Hematopoietic multipotent progenitor cell treated with erythropoietin and hydrocortisone succinate and interleukin-3 and kit ligand, for 15 days (in vitro differentiated cells): ENCODE data around the gene BTBD9.
"Not testable (repeated sequence)": the region's sequence is repeated elsewhere in the genome, so short reads cannot be mapped to it uniquely, and the experiment has no call there.

Source experiments
- DNase-seq: peaks from one replicate; pipeline ENCODE4 v3.0.0-alpha.2; 2015; ENCODE audit warnings: low spot score

Gene BTBD9

GRCh38 chr6:38387461-38387860 lies 252.3 kb downstream of the BTBD9 start:
- no peak for DNase-seq

DNA sequence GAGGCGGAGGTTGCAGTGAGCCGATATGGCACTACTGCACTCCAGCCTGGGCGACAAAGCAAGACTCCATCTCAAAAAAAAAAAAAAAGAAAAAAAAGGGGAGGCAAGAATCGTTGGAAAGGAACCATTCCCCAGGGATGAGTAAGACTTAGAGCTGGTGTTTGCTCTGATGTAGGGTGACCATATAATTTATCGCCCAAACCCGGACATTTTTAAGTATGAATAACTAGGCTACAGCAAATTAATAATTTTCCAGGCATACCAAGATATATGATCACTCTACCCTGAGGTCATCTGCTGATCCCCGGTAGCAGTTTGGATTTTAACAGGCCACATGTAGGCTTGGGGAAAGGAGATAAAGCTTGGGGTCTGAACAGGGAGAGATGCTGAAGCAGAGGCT lies 260.9 kb downstream of the BTBD9 start:
- DNase-seq, result no peak

DNA sequence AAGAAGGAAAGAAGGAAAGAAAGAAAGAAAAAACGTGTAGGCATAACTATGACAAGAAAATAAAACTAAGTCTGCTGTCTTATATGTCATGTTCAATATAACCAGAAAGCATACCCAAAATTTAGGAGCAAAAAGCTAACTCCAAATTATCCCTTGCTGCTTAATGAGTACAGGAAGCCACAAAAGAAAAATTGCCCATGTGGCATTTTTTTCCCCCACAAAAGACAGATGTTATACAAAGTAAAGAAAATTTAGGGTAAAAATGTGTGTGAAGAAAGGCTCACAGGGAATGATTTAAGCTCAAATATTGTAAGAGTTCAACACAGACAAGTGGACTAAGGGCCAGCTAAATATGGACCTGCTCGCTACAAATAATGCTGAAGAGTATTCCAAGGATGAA lies 263.8 kb downstream of the BTBD9 start:
- no peak for DNase-seq

- DNase-seq, result no peak
Measured at GRCh38 chr6:38375341-38375740, 264.4 kb downstream of the BTBD9 start.

GRCh38 chr6:38371881-38372280 lies 267.8 kb downstream of the BTBD9 start:
- DNase-seq, result no peak

DNA sequence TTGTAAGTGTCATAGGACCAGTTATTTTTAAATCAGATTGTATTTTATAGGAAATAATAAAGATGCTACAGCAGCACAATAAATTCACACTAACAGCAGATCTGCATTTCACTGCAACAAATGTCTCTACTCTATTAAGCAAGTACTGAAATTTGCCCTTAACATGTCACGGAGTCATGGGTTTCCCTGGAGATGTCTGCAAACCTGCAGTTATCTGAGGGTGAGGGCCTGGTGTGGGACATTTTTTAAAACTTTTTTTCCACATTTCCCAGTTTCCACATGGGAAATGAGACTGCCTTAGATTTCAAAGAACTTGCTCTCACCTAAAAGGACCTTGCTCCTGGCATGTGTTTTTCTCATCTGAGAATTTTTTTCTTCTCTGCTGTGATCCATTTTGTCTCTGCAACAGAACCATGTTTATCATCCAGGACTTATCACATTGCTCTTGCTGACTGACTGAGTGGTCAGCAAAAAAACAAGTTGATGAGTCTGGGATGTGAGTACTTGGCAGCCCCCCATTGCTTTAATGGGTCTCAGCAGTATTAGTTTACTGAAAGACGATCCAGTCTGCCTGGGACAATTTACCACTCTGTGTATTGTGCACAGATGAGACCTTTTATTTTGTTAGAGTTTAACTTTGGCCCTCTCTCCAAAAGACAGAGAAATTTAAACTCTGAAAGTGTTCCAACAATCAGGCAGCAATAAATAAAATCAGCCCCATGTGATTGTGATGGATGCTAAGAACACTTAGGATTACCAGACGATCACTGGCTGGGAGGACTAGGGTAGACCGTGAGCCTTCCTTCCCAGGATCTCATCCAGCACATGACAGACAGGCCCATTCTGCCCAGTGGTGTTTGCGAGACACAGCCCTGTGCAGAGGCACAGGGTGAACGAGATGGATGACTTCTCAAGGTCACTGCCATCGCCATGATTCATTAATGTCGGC lies 268.8 kb downstream of the BTBD9 start:
- no peak for DNase-seq

GRCh38 chr6:38367231-38367630 lies 272.5 kb downstream of the BTBD9 start:
- no peak for DNase-seq

GRCh38 chr6:38366234-38366633 lies 273.5 kb downstream of the BTBD9 start:
- no peak for DNase-seq

DNA sequence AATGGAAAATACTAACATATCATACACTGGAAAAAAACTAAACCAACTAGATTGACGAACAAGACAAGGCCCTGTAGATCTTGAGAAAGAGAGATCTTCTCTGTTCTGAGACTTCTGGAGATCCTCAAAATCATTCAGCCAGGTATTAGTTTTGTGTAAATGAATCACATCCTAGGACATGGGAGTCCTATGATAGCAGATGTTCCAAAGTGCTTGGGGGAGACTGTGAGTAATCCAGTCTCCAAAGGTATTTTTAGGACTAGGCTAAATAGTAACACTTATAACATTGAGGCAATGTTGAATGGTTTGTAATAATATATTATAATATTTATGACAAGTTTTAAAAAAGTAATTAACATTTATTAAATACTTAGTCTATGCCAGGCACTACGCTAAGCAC lies 275.0 kb downstream of the BTBD9 start:
- DNase-seq, result no peak

DNA sequence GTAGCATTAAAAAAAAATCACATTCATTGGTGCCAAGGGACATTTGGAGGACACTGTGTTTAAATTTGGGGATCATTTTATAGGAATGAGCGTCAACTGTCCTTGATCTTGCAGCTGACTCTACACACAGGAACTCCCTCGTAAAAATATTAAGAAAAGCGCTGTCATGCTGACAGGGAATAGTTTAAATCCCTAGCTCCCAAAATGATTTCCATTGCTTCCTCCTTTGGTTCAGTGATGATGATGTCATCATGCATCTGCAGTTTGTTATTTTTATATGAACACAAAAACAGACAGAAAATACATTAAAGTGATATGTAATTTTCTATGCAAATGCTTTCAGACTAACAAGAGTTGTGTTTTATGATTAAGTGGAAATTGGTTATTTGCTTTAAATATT lies 275.6 kb downstream of the BTBD9 start:
- DNase-seq, result no peak

DNA sequence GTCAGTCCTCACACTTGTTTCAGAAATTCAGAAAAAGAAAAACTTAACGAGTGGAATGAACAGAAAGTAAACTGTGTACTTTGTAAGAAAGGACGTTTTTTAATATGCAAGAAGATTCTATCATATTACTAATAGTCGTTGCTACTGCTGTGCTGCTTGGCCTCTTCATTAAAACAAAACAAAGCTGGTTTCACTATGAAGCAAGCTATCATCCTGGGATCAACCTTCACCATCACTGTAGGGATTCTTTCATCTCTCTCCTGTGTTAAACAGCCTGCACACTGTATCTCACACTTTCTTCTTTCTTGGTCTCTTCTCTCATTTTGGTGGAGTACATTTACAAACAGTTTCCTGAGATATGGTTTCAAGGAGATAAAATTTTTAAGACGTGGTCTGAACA lies 284.2 kb downstream of the BTBD9 start:
- no peak for DNase-seq

- no peak for DNase-seq
Measured at GRCh38 chr6:38354905-38355304, 284.8 kb downstream of the BTBD9 start.

- no peak for DNase-seq
Measured at GRCh38 chr6:38354037-38354381, 285.7 kb downstream of the BTBD9 start.

GRCh38 chr6:38353310-38354036 lies 286.3 kb downstream of the BTBD9 start:
- DNase-seq, result no peak

DNA sequence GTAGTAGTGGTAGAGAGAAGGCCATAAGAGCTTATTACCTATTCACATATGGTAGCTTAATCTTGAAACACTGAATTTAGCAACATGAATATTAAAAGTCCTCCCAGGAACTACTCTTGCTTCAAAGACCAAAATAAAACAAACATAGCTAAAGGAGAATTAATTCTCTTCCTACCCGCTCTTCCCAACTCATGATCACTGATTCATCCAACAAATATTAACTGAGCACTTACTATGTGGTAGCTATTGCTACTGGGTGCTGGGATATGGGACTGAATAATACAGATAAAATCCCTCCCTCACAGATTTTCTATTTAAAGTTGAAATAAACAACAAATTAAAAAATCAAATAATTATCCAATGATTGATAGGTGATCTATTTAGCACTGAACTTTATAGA lies 287.1 kb downstream of the BTBD9 start:
- DNase-seq, result no peak

DNA sequence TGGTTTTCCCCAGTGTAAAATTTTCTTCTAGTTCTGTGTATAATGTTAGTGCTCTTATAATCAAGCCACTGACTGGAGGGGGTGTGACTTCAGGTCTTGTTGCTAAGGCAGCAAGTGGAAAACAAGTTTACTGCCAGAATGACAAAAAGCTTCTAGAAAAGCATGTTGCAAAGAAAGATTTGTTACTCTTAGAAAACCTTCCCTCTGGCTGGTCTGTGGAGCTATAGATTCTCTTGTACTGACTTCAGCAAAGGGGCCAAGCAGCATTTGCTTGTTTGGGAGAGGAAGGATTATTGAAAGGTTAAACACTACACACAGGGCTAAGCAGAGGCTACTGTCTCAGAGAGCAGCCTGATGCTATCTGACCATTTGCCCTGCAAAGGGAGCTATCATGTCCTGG lies 288.8 kb downstream of the BTBD9 start:
- DNase-seq, result no peak

DNA sequence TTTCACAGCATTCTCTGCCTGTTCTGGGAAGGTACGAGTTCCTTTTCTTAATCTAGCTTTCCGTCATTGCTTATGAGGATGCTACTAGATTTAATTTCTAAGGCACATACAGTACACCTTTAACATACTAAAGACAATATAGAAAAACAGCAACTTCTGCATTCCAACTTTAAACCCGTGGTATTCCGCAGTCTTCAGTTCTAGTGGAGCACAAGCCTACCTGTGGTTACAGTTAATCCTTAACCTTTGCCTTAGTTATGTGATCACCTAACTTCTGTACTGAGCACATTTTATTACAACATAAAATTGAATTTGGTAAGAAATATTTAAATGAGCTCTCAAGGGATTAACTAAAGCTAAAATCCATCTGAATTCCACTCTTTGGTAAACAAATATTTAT lies 289.5 kb downstream of the BTBD9 start:
- no peak for DNase-seq

GRCh38 chr6:38349795-38350194 lies 289.9 kb downstream of the BTBD9 start:
- no peak for DNase-seq

- no peak for DNase-seq
Measured at GRCh38 chr6:38349221-38349620, 290.5 kb downstream of the BTBD9 start.

DNA sequence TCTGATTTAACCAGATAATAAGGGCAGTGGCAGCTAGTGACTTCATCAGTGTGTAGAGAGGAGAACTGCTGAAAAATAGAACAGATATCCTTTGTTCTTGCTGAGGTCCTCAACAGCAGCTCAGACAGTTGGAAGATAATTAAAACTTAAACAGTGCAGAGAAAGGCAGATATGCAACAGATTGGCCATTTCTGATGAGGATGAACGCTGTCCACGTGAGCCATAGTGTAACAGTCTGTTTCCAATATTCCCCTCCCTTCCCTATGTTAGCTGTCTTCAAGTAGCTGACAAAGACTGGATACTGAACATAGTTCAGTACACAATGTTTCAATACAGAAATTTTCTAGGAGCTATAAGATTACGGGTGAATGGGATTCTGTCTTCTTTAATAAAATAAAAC lies 291.4 kb downstream of the BTBD9 start:
- DNase-seq, result no peak

GRCh38 chr6:38347829-38348228 lies 291.9 kb downstream of the BTBD9 start:
- not testable (repeated sequence) for DNase-seq

DNA sequence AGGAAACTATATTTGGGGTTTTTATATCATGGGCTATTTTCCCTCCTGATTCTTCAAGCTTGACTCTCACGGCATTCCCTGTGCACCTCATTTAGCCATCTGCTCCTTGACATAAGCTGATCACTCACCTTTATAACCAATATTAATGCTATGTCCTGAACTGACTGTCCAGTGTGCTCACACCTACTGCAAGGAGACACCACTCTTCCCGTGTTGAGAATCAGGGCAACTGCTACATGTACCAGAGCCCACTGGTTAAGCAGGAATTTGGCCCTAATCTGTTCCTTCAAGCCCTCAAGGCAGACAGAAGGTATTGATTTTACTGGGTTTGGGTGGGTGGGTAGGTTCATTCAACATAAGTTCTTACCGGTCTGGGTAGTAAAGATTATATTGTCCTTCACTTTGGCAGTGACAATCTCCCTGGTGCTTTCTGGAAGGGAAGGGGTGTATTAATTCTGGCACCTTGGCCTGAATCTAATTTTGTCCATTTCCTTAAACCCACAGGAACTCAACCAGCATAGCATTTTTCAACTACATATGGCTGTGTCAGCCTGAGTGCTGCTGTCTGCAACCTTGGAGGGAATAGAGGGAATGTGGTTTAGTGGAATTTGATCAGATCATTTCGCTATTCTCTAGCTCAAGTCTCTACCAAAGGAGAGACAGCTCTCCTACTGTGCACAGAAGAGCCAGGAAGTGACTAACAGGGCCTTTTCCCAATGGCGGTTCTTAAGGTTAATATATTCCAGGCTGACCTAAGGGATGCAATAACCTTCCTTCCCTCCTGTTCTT lies 293.2 kb downstream of the BTBD9 start:
- no peak for DNase-seq

DNA sequence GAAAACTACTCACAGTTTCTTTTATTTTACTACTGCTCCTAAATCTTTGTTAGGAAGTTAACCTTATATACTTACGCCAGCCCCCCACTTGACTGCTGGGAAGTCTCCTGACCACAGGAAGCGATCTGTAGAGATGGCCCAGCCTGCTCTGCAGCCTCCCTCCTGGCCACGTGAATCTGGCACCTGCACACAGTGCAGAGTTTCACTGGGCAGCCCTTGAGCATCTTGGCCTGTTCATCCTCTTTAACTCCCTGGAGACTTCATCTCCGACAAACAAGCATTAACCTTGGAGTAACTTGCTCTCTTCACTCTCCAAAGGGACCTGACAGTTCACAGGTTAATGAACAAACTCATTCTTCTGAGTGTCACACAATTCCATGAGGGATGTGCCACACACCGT lies 294.1 kb downstream of the BTBD9 start:
- DNase-seq, result no peak
